Aorta (tissue), 5 donors: ENCODE data around the gene SRGAP1. TPM values are rescaled to one million over a fixed set of nuclear protein-coding genes. Genes with fewer than 3 reads are reported as not detected.

Experiments
- ATAC-seq: fragments of 200-7000 bp; cut with Tn5 transposase; one replicate; pipeline ENCODE4 v1.9.1; 2022; ENCODE audit warnings: moderate library complexity; ENCODE audit not compliant: low FRiP score
- DNase-seq, 2 donors: peaks; one replicate each; pipeline ENCODE4 v3.0.0-alpha.2; 2020
- H3K27ac ChIP-seq, 2 donors: one replicate each; pipeline ENCODE4 v1.5.1; 2013; ENCODE audit warnings: low read length in 2 of 2, mild to moderate bottlenecking in 2 of 2, moderate library complexity in 2 of 2, control low read depth in 1 of 2, inconsistent platforms in 1 of 2, low read depth in 1 of 2
- H3K27me3 ChIP-seq, 2 donors: one replicate each; pipeline ENCODE4 v1.6.1; 2013; ENCODE audit warnings: control low read depth in 1 of 2, low read length in 1 of 2, mild to moderate bottlenecking in 1 of 2, moderate library complexity in 1 of 2; ENCODE audit not compliant: insufficient read depth in 2 of 2, control insufficient read depth in 1 of 2
- H3K36me3 ChIP-seq, 2 donors: one replicate each; pipeline ENCODE4 v1.6.1; 2013; ENCODE audit warnings: control low read depth in 1 of 2, low read length in 1 of 2, mild to moderate bottlenecking in 1 of 2; ENCODE audit not compliant: insufficient read depth in 2 of 2, control insufficient read depth in 1 of 2
- H3K4me1 ChIP-seq, 2 donors: one replicate each; pipeline ENCODE4 v1.6.1; 2013; ENCODE audit warnings: low read length in 2 of 2, control low read depth in 1 of 2, mild to moderate bottlenecking in 1 of 2, moderate library complexity in 1 of 2; ENCODE audit not compliant: insufficient read depth in 2 of 2, control insufficient read depth in 1 of 2
- H3K4me3 ChIP-seq, 2 donors: one replicate each; pipeline ENCODE4 v1.5.1; 2013; ENCODE audit warnings: low read length in 2 of 2, control low read depth in 1 of 2, mild to moderate bottlenecking in 1 of 2
- H3K9me3 ChIP-seq: one replicate; pipeline ENCODE4 v1.6.1; 2013; ENCODE audit warnings: mild to moderate bottlenecking, low read length; ENCODE audit not compliant: control insufficient read depth
- WGBS, 2 donors: extraction: QIAGEN DNeasy Blood & Tissue Kit; methylation state at CpG; one replicate each; pipeline ENCODE4 v1.1.7; 2013; 5-methylcytosine and 5-hydroxymethylcytosine counted together
- intact Hi-C, 2 donors: fragments of 100-400 bp; cut with DNase I; formaldehyde crosslinking; loops; one replicate each; pipeline versions ENCODE4 v1.14.2 to v1.15.0; 2022
- polyA plus RNA-seq, 2 donors: library from polyadenylated mRNA; stranded (reverse); fragments of 200-250 nt; gene quantifications; one replicate each; pipeline ENCODE4 v1.2.3, GENCODE V29; 2013
- total RNA-seq, 2 donors: library from RNA; stranded (reverse); fragmentation: NEBNext Ultra II Directional; extraction: Animal tissue kit (Norgen Biotek cat#: 25700); gene quantifications; one replicate each; pipeline ENCODE4 v1.2.1, GENCODE V29; 2021
- donor health status: healthy with polysubstance abuse.
- donor health status: Bipolar disorder and iron deficiency.
- donor health status: DM: no; HTN: no; CAD: no.
- donor health status: DM: no; HTN: no; CAD: no.
- donor health status: DM: yes; HTN: yes; CAD: no.

Gene SRGAP1
- total and polyA plus RNA-seq, 4 donors, result 0.88 to 15.5 (median 6.0) TPM

DNA sequence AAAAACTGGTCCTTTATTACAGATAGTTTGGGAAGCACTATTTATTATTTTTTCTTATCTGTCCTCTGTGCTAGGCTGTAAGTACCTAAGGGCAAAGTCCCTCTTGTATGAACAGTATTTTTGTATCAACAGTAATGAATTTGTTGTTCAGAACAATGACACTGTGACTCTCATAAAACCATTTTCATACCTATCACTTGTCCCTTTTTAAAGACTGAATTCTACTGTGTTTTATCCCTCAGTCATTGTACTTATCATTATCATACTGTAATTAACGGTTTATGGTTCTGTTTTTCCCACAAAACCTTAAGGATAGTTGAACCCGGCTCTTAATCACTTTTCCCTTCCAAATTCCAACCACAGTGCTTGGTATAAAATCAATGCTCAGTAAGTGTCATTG, 69.4 kb downstream of the SRGAP1 start:
- Histone ChIP-seq H3K4me1 (peaks cover 2 to 5% of the 10 kb centered on the region in 2 donors), H3K4me3 (no peak overlapping the region), H3K9me3 (no peaks in the 10 kb centered on the region), H3K36me3 (no peaks in the 10 kb centered on the region), H3K27me3 (no peaks in the 10 kb centered on the region), H3K27ac (no peak overlapping the region)
- intact Hi-C loops, result no loop called here
- no peak for DNase-seq
- WGBS, 2 donors, result 79 to 89% methylated on average over 2 of the region's 2 CpGs
- ATAC-seq, result no peak

DNA sequence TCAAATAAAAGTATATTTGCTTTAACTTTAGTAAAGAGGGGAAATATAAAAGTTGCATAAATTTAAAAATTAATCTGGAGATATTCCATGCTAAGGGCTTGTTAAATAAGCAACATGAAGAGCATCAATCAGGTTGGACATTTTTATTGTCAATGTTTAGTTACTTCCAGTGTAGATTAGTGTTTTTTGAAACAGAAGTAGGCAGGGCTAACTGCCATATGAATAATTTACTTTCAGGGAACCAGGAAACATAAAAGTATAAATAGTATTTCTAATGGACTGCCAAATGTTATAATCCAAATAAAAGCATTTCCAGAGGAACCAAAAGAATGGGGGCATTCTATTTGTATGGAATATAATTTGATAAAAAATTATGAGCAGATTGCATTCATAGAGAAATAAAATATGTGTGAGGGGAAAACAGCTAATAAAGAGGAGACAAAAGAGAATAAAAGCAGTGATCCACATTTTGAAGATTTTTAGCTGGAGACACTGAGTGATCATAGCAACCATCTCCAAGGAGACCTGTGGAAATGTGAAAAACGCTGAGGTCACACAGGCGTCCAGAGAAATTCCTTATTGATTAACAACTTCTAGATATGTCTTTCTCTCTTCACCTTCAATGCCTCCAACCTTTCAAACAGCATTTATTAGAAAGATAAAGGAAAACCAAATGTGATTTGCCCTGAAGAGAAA, 70.8 kb downstream of the SRGAP1 start:
- H3K9me3 ChIP-seq, result no peaks in the 10 kb centered on the region
- no peaks in the 10 kb centered on the region for H3K36me3 ChIP-seq
- 3 to 6% methylated on average over 2 of the region's 2 CpGs for WGBS, 2 donors
- peaks cover 2 to 5% of the 10 kb centered on the region in 2 donors for H3K4me1 ChIP-seq
- no peak overlapping the region for H3K4me3 ChIP-seq
- intact Hi-C loops, result loop anchor here in 1 of 2 donors (5.0 kb wide), 1 partner anchor 53 kb away; no protein-coding TSS in a partner anchor
- H3K27ac ChIP-seq, result no peak overlapping the region
- no peak for ATAC-seq
- H3K27me3 ChIP-seq, result no peaks in the 10 kb centered on the region
- DNase-seq, result no peak

DNA sequence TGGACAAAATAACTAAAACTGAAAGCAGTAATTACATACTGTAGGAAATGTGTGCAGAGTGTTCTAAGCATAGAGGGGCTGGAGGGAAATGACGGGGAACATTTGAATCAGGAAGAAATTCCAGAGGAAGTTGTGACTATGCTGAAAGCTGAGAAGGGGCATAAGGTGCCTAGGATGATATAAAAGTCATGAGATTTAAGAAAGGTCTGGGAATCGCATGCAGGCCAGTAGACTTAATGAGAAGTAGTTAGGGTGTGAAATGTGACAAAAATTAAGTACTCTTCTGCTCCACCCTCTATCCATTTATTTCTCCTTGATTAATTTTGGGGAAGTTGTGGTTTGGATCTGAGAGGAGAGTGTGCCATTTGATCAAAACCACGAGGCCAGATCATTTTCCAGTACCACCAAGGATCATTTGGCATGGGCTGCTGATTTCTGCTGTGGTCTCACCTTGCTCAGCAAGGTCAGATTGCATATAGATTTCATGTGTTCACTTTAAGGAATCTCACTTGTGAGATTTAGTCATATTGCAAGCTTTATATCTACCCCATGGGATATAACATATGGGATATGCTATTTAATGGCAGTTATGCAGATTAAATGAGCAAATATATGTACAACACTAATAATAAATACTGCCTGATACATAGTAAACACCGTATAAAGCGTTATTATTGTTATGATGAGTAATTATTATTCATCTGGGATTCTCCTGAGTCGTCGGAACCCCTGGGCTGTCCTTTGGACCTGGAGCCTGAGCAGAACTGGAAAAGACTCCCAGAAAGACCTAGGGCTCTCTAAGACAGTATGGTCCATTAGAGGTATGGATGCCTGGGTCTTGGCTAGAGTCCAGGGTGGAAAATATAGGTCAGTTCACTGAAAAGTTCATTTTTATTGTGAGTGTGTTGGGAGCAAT, 72.3 kb downstream of the SRGAP1 start:
- H3K9me3 ChIP-seq, result no peaks in the 10 kb centered on the region
- H3K27ac ChIP-seq, result no peak overlapping the region
- WGBS, 2 donors, result 85 to 89% methylated on average over 6 to 7 of the region's 7 CpGs
- peaks cover 2% of the 10 kb centered on the region in 2 donors for H3K4me1 ChIP-seq
- intact Hi-C loops, result loop anchor here in 1 of 2 donors (5.0 kb wide), 1 partner anchor 55 kb away; no protein-coding TSS in a partner anchor
- no peak overlapping the region for H3K4me3 ChIP-seq
- no peaks in the 10 kb centered on the region for H3K27me3 ChIP-seq
- no peaks in the 10 kb centered on the region for H3K36me3 ChIP-seq
- DNase-seq, result no peak
- no peak for ATAC-seq

DNA sequence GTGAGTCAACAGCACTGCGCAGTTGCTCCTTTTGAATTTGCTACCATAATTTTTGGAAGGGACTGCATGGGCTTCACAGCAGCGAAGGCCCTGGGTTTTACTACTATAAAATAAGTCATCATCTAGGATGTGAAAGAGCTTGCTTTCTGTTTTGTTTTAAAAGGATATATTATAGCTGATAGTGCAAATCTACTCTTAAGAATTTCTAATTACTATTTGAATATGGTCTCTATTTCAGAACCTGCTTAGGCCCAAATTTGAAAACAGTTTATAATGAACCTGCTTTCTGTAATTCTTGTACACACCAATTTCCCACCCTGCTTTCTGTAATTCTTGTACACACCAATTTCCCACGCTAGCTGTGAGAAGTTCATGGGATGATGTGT, 73.0 kb downstream of the SRGAP1 start:
- Histone ChIP-seq H3K4me1 (peaks cover 2% of the 10 kb centered on the region in 2 donors), H3K9me3 (no peaks in the 10 kb centered on the region), H3K4me3 (no peak overlapping the region), H3K36me3 (no peaks in the 10 kb centered on the region), H3K27ac (no peak overlapping the region), H3K27me3 (no peaks in the 10 kb centered on the region)
- DNase-seq (no peak), ATAC-seq (no peak)
- intact Hi-C loops, result loop anchor here in 1 of 2 donors (5.0 kb wide), 1 partner anchor 55 kb away; no protein-coding TSS in a partner anchor
- WGBS, 2 donors, result 93 to 97% methylated on average over 3 of the region's 3 CpGs

DNA sequence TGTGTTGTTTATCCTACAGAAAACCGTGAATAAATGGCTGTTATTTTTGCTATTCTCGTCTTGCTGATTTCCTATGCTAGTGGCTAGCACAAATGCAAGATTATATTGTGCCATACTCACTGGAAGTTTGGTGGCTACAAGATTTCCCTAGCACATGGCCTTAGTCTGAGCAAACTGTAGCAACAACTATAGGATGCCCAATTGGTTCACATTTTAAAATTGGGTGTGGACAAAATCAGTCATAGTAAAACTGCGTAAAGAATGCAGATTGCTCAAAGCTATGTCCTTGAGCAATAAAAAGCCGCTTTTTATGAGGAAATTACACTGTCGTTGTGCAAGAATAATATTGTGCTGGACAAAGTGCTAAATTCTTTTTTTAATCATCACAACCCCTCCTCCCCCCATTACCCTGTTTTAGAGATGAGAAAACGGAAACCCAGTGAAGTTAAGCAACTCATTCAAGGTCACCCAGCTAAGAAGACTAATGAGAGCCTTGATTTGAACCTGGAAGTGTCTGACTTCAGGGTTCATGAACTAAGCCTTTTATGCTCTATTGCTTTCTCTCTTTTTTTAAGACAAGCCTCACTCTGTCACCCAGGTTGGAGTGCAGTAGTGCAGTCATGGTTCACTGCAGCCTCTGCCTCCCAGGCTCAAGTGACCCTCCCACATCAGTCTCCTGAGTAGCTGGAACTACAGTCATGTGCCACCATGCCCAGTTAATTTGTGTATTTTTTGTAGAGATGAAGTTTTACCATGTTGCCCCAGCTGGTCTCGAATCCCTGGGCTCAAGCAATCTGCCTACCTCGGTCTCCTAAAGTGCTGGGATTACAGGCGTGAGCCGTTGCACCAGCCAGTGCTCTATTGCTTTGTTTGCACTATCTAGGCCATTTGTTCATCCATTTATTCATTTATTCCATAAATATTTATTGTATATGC, 73.6 kb downstream of the SRGAP1 start:
- Histone ChIP-seq H3K27ac (no peak overlapping the region), H3K4me3 (no peak overlapping the region), H3K4me1 (peaks cover 2% of the 10 kb centered on the region in 2 donors), H3K9me3 (no peaks in the 10 kb centered on the region), H3K27me3 (no peaks in the 10 kb centered on the region), H3K36me3 (no peaks in the 10 kb centered on the region)
- no peak for DNase-seq
- intact Hi-C loops, result loop anchor here in 1 of 2 donors (5.0 kb wide), 1 partner anchor 56 kb away; no protein-coding TSS in a partner anchor
- WGBS, 2 donors, result 79 to 82% methylated on average over 10 of the region's 10 CpGs
- ATAC-seq, result peak; percentile 30

DNA sequence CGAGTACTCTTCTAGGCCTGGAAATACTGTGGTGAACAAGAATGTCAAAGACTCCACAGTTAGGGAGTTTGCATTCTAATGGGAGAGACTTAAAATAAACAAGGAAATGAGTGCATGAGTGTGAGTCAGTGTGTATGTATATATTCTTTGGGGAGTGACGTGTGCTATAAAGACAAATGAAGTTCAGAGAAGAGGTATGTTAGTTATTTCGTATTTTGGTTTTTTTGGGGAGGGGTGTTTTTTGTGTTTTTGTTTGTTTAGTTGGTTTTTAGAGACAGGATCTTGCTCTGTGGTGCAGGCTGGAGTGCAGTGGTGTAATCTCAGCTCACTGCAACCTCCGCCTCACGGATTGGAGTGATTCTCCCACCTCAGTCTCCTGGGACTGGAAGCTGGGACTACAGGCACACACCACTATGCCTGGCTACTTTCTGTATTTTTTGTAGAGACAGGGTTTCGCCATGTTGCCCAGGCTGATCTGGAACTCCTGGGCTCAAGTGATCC, 74.3 kb downstream of the SRGAP1 start:
- DNase-seq, result no peak
- intact Hi-C loops, result loop anchor here in 1 of 2 donors (5.0 kb wide), 1 partner anchor 57 kb away; no protein-coding TSS in a partner anchor
- Histone ChIP-seq H3K27ac (no peak overlapping the region), H3K27me3 (no peaks in the 10 kb centered on the region), H3K4me1 (peaks cover 2% of the 10 kb centered on the region in 2 donors), H3K9me3 (no peaks in the 10 kb centered on the region), H3K36me3 (no peaks in the 10 kb centered on the region), H3K4me3 (no peak overlapping the region)
- 89 to 92% methylated on average over 6 of the region's 6 CpGs for WGBS, 2 donors
- ATAC-seq, result no peak

DNA sequence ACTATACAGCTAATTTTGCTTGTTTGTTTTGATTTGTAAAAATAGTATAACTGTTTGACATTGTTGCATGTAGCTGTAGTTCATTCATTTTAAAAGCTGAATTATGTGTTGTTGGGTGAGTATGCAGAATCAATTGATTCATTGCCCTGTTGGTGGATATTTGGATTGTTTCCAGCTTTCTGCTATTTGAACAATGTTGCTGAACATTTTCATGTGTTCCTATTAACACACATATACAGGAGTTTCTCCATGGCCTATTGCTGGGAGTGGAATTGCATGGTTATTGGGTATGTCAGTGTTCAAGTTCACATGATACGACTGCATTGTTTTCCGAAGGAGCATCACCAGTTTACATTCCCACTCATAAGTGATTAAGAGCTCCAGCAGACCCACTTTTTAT, 75.3 kb downstream of the SRGAP1 start:
- no peak overlapping the region for H3K27ac ChIP-seq
- no peaks in the 10 kb centered on the region for H3K9me3 ChIP-seq
- DNase-seq (no peak), ATAC-seq (no peak)
- H3K36me3 ChIP-seq, result no peaks in the 10 kb centered on the region
- H3K4me3 ChIP-seq, result no peak overlapping the region
- H3K4me1 ChIP-seq, result peaks cover 0 to 2% of the 10 kb centered on the region in 2 donors
- 94 to 97% methylated on average over 2 of the region's 2 CpGs for WGBS, 2 donors
- no peaks in the 10 kb centered on the region for H3K27me3 ChIP-seq
- intact Hi-C loops, result loop anchor here in 1 of 2 donors (5.0 kb wide), 1 partner anchor 57 kb away; no protein-coding TSS in a partner anchor

DNA sequence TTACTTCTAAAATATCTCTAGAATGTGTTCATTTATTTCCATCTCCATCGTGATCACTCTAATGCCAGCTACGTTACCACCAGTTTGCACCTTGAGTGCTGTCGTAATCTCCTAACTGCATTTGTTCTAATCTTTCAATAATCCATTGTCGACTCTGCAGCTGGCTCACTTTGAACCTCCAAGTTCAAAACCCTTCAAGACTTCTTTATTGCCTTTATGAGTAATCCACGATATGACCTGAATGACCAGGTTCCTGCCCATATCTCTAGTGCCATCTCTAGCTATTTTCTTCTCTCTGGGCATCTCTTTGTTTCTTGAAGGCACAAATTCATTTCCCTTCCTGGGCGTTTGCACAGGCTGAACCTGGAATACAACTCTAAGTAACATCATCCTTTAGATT, 76.7 kb downstream of the SRGAP1 start:
- H3K4me3 ChIP-seq, result no peak overlapping the region
- H3K4me1 ChIP-seq, result no peaks in the 10 kb centered on the region
- WGBS, 2 donors, result 91 to 92% methylated on average over 6 of the region's 6 CpGs
- no peaks in the 10 kb centered on the region for H3K36me3 ChIP-seq
- ATAC-seq (no peak), DNase-seq (no peak)
- no peaks in the 10 kb centered on the region for H3K27me3 ChIP-seq
- intact Hi-C loops, result no loop called here
- no peaks in the 10 kb centered on the region for H3K9me3 ChIP-seq
- no peak overlapping the region for H3K27ac ChIP-seq
